Tibial artery (tissue), 4 donors: ENCODE data around the gene NTM.

Experiments used
- DNase-seq, 2 donors: peaks; one replicate each; pipeline ENCODE4 v3.0.0-alpha.2; 2019
- H3K27ac ChIP-seq, 2 donors: fragments of 200-600 bp; sonication (generic) in 1 of 2; 1 replicate in 1 of 2; 2 replicates in 1 of 2; pipeline ENCODE4 v1.5.1; 2018 to 2019; ENCODE audit warnings: mild to moderate bottlenecking in 1 of 2
- H3K27me3 ChIP-seq, 2 donors: fragments of 200-600 bp; sonication (generic) in 1 of 2; one replicate each; pipeline versions ENCODE4 v1.5.1 to v1.6.0; 2016 to 2019
- H3K36me3 ChIP-seq, 3 donors: fragments of 200-600 bp; sonication (generic) in 2 of 3; one replicate each; pipeline ENCODE4 v1.5.1; 2016 to 2019; ENCODE audit warnings: mild to moderate bottlenecking in 2 of 3
- H3K4me1 ChIP-seq, 4 donors: fragments of 200-600 bp; sonication (generic) in 2 of 4; 1 replicate in 3 of 4; 2 replicates in 1 of 4; pipeline ENCODE4 v1.5.1; 2016 to 2019
- H3K4me3 ChIP-seq, 2 donors: fragments of 200-600 bp; sonication (generic) in 1 of 2; 1 replicate in 1 of 2; 2 replicates in 1 of 2; pipeline ENCODE4 v1.5.1; 2018 to 2019; ENCODE audit warnings: mild to moderate bottlenecking in 2 of 2
- H3K9me3 ChIP-seq, 3 donors: fragments of 200-600 bp; sonication (generic) in 1 of 3; one replicate each; pipeline ENCODE4 v1.5.1; 2016 to 2019
- CTCF ChIP-seq, 2 experiments: fragments of 200-600 bp in 1 of 2; fragments of 450-650 bp in 1 of 2; IDR thresholded peaks; one replicate each; pipeline ENCODE4 v1.5.1; 2017 to 2019; ENCODE audit warnings: antibody characterized with exemption in 2 of 2, mild to moderate bottlenecking in 1 of 2, moderate library complexity in 1 of 2
- intact Hi-C: fragments of 100-400 bp; cut with DNase I; formaldehyde crosslinking; loops from one replicate; pipeline ENCODE4 v1.15.0; 2023; ENCODE audit warnings: low total_unique reads

The NTM gene

GRCh38 chr11:132006884-132007580 lies 636.6 kb downstream of the NTM start:
- DNase-seq: no peak
- no peak for TF ChIP-seq CTCF (IDR thresholded peaks at IDR 0.05)
- Histone ChIP-seq H3K27me3 (no peaks in the 10 kb centered on the region), H3K36me3 (no peaks in the 10 kb centered on the region), H3K4me1 (no peaks in the 10 kb centered on the region), H3K4me3 (no peak overlapping the region), H3K9me3 (no peaks in the 10 kb centered on the region), H3K27ac (no peak overlapping the region)
- intact Hi-C loops: no loop called here

GRCh38 chr11:132008226-132008625 lies 637.8 kb downstream of the NTM start:
- H3K36me3 ChIP-seq: no peaks in the 10 kb centered on the region
- H3K27me3 ChIP-seq: no peaks in the 10 kb centered on the region
- no peak overlapping the region for H3K4me3 ChIP-seq
- H3K27ac ChIP-seq: no peak overlapping the region
- no peak for DNase-seq
- no peaks in the 10 kb centered on the region for H3K9me3 ChIP-seq
- no peak for TF ChIP-seq CTCF (IDR thresholded peaks at IDR 0.05)
- intact Hi-C loops: no loop called here
- no peaks in the 10 kb centered on the region for H3K4me1 ChIP-seq

GRCh38 chr11:132008872-132009271 lies 638.5 kb downstream of the NTM start:
- H3K9me3 ChIP-seq: no peaks in the 10 kb centered on the region
- H3K27ac ChIP-seq: no peak overlapping the region
- intact Hi-C loops: no loop called here
- no peak for DNase-seq
- no peak overlapping the region for H3K4me3 ChIP-seq
- TF ChIP-seq CTCF (IDR thresholded peaks at IDR 0.05): no peak
- no peaks in the 10 kb centered on the region for H3K36me3 ChIP-seq
- no peaks in the 10 kb centered on the region for H3K27me3 ChIP-seq
- no peaks in the 10 kb centered on the region for H3K4me1 ChIP-seq

- intact Hi-C loops: no loop called here
- Histone ChIP-seq H3K36me3 (no peaks in the 10 kb centered on the region), H3K4me3 (no peak overlapping the region), H3K4me1 (no peaks in the 10 kb centered on the region), H3K9me3 (no peaks in the 10 kb centered on the region), H3K27me3 (no peaks in the 10 kb centered on the region), H3K27ac (no peak overlapping the region)
- DNase-seq: no peak
- TF ChIP-seq CTCF (IDR thresholded peaks at IDR 0.05): no peak
Measured at GRCh38 chr11:132020001-132020400, 649.6 kb downstream of the NTM start.

GRCh38 chr11:132022285-132022684 lies 651.9 kb downstream of the NTM start:
- TF ChIP-seq CTCF (IDR thresholded peaks at IDR 0.05): no peak
- DNase-seq: no peak
- H3K36me3 ChIP-seq: no peaks in the 10 kb centered on the region
- H3K27me3 ChIP-seq: no peaks in the 10 kb centered on the region
- H3K9me3 ChIP-seq: no peaks in the 10 kb centered on the region
- no peaks in the 10 kb centered on the region for H3K4me1 ChIP-seq
- H3K4me3 ChIP-seq: no peak overlapping the region
- intact Hi-C loops: no loop called here
- no peak overlapping the region for H3K27ac ChIP-seq
